Measurements from ENCODE around the gene TBC1D2.

TBC1D2 gene

GRCh38 chr9:98172604-98173003 is 82.8 kb downstream of the TBC1D2 start:
- in situ Hi-C loops (cut with MboI; ENCODE audit: low sequenced_read_pairs): no loop called here

- in situ Hi-C loops (cut with MboI; ENCODE audit: low sequenced_read_pairs): no loop called here
These were observed 84.1 kb downstream of the TBC1D2 start for GRCh38 chr9:98171176-98171925.

- in situ Hi-C loops (cut with MboI; ENCODE audit: low sequenced_read_pairs): no loop called here
These were observed 86.4 kb downstream of the TBC1D2 start for GRCh38 chr9:98168941-98169488.

- in situ Hi-C loops (cut with MboI; ENCODE audit: low sequenced_read_pairs): no loop called here
These were observed 87.2 kb downstream of the TBC1D2 start for GRCh38 chr9:98168153-98168780.

GRCh38 chr9:98164912-98165311 is 90.5 kb downstream of the TBC1D2 start:
- in situ Hi-C loops (cut with MboI; ENCODE audit: low sequenced_read_pairs): no loop called here

- in situ Hi-C loops (cut with MboI; ENCODE audit: low sequenced_read_pairs): no loop called here
These were observed 92.8 kb downstream of the TBC1D2 start for GRCh38 chr9:98162613-98163012.

- in situ Hi-C loops (cut with MboI; ENCODE audit: low sequenced_read_pairs): no loop called here
These were observed 93.6 kb downstream of the TBC1D2 start for GRCh38 chr9:98161851-98162250.

GRCh38 chr9:98159790-98160189 is 95.7 kb downstream of the TBC1D2 start:
- in situ Hi-C loops (cut with MboI; ENCODE audit: low sequenced_read_pairs): no loop called here

GRCh38 chr9:98159301-98159700 is 96.1 kb downstream of the TBC1D2 start:
- in situ Hi-C loops (cut with MboI; ENCODE audit: low sequenced_read_pairs): no loop called here

- in situ Hi-C loops (cut with MboI; ENCODE audit: low sequenced_read_pairs): no loop called here
These were observed 97.2 kb downstream of the TBC1D2 start for GRCh38 chr9:98158071-98158831.

- in situ Hi-C loops (cut with MboI; ENCODE audit: low sequenced_read_pairs): no loop called here
These were observed 98.1 kb downstream of the TBC1D2 start for GRCh38 chr9:98157372-98157771.

- in situ Hi-C loops (cut with MboI; ENCODE audit: low sequenced_read_pairs): no loop called here
These were observed 100.8 kb downstream of the TBC1D2 start for GRCh38 chr9:98154678-98155077.

- in situ Hi-C loops (cut with MboI; ENCODE audit: low sequenced_read_pairs): no loop called here
These were observed 102.9 kb downstream of the TBC1D2 start for GRCh38 chr9:98152526-98152925.

GRCh38 chr9:98150721-98151120 is 104.7 kb downstream of the TBC1D2 start:
- in situ Hi-C loops (cut with MboI; ENCODE audit: low sequenced_read_pairs): no loop called here

GRCh38 chr9:98150164-98150563 is 105.3 kb downstream of the TBC1D2 start:
- in situ Hi-C loops (cut with MboI; ENCODE audit: low sequenced_read_pairs): no loop called here

GRCh38 chr9:98149422-98149821 is 106.0 kb downstream of the TBC1D2 start:
- in situ Hi-C loops (cut with MboI; ENCODE audit: low sequenced_read_pairs): no loop called here

Measured in hTERT RPE-1 (cell line).